ENCODE data around the gene TEX52. TPM values are rescaled to one million over a fixed set of nuclear protein-coding genes. Genes with fewer than 3 reads are reported as not detected.

TEX52 gene
- total and polyA plus RNA-seq, 2 donors (not counting 3 experiments of a cell fraction or from before 2014, with no cell fraction given): not detected

DNA sequence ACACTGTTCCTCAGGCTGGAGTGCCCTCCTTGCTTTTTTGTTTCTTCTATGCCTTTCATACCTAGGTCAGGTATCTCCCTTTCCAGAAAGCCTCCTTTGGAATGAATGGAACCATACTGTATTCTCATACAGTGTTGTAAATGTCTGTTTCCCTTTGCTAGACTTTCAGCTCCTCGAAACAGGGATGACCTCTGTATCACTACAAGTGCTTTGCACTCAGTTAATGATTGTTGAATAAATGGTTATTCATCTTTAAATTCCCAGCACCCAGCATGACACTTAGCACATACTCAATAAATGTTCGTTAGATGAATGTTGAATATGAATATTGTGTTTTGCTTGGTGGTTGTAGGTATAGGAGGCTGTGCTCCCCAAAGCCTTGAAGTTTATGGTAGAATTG lies 28.0 kb upstream of the TEX52 start:
- peaks cover 3% of the 10 kb centered on the region in 2 experiments for H3K36me3 ChIP-seq (ENCODE audit: control insufficient read depth in 2 of 2, extremely low read depth in 1 of 2, insufficient read depth in 2 of 2, low read length in 2 of 2)
- no peak overlapping the region for H3K27ac ChIP-seq (ENCODE audit: insufficient read depth, low read depth, low read length)
- H3K9ac ChIP-seq (replicated peaks; ENCODE audit: extremely low read depth, insufficient read depth, low read length): no peak overlapping the region
- H3K9me3 ChIP-seq (replicated peaks; ENCODE audit: control insufficient read depth, insufficient read depth, low read length): no peaks in the 10 kb centered on the region
- ChIA-PET POLR2A (interaction anchor here (0.7 kb wide), 1 partner anchor 28 kb away, joined by 5 read pairs; no protein-coding TSS in a partner anchor), CTCF (interaction anchor here (0.6 to 5.5 kb wide), 33 partner anchors 8 to 390 kb away, joined by 3 to 91 read pairs (median 4); partner anchors contain the start of genes FOXM1, RHNO1, TEAD4 and TEX52)
- dilution Hi-C loops (cut with MboI; ENCODE audit: extremely low pct_ligation_motif_present, low sequenced_read_pairs): no loop called here
- intact Hi-C loops (cut with micrococcal nuclease): loop anchor here (1.0 to 2.0 kb wide), 3 partner anchors 60 to 156 kb away; no protein-coding TSS in a partner anchor
- FAIRE-seq (no peak), DNase-seq (ENCODE audit: low read depth, low spot score) (no peak)
- no peak for TF ChIP-seq POLR2AphosphoS5 (IDR thresholded peaks at IDR 0.05; ENCODE audit: insufficient read depth, low read depth, low read length)
- no peak for TF ChIP-seq POLR2A (IDR thresholded peaks at IDR 0.05; ENCODE audit: low read depth, low read length)
- no peak for TF ChIP-seq MYC (IDR thresholded peaks at IDR 0.05; ENCODE audit: low read depth, low read length)
- no peak for TF ChIP-seq MAX (IDR thresholded peaks at IDR 0.05; ENCODE audit: insufficient read depth, insufficient read length)
- TF ChIP-seq EZH2 (IDR thresholded peaks at IDR 0.05; ENCODE audit: borderline replicate concordance, low read depth, low read length, severe bottlenecking): no peak
- TF ChIP-seq, protein P1, sequence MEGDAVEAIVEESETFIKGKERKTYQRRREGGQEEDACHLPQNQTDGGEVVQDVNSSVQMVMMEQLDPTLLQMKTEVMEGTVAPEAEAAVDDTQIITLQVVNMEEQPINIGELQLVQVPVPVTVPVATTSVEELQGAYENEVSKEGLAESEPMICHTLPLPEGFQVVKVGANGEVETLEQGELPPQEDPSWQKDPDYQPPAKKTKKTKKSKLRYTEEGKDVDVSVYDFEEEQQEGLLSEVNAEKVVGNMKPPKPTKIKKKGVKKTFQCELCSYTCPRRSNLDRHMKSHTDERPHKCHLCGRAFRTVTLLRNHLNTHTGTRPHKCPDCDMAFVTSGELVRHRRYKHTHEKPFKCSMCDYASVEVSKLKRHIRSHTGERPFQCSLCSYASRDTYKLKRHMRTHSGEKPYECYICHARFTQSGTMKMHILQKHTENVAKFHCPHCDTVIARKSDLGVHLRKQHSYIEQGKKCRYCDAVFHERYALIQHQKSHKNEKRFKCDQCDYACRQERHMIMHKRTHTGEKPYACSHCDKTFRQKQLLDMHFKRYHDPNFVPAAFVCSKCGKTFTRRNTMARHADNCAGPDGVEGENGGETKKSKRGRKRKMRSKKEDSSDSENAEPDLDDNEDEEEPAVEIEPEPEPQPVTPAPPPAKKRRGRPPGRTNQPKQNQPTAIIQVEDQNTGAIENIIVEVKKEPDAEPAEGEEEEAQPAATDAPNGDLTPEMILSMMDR (IDR thresholded peaks at IDR 0.05; ENCODE audit: extremely low read depth in 1 of 2, insufficient read depth in 1 of 2, low read depth in 1 of 2, low read length in 2 of 2): no peak
- no peak for TF ChIP-seq GATA2 (IDR thresholded peaks at IDR 0.05; ENCODE audit: insufficient read depth, insufficient read length, low read depth, low read length)
- TF ChIP-seq JUN (IDR thresholded peaks at IDR 0.05; ENCODE audit: borderline replicate concordance, insufficient read depth, insufficient read length, low read depth): no peak
- TF ChIP-seq FOS (IDR thresholded peaks at IDR 0.05; ENCODE audit: borderline replicate concordance, insufficient read depth, low read length): no peak
- H3K4me3 ChIP-seq (replicated peaks in 1 of 3; ENCODE audit: insufficient read depth in 1 of 3, low read depth in 1 of 3, low read length in 3 of 3): no peak overlapping the region
- peaks cover 25% of the 10 kb centered on the region for H3K79me2 ChIP-seq (ENCODE audit: control insufficient read depth, insufficient read depth, low read length)
- H2AFZ ChIP-seq (ENCODE audit: low read depth, low read length): no peak overlapping the region
- no peaks in the 10 kb centered on the region for H3K27me3 ChIP-seq (ENCODE audit: control insufficient read depth in 2 of 2, insufficient read depth in 2 of 2, low read length in 2 of 2)
- H3K4me1 ChIP-seq (ENCODE audit: control insufficient read depth, extremely low read depth, insufficient read depth, low read length): no peaks in the 10 kb centered on the region
- H4K20me1 ChIP-seq (replicated peaks; ENCODE audit: control insufficient read depth, extremely low read depth, insufficient read depth, low read length): no peaks in the 10 kb centered on the region
- BruUV-seq (replicated peaks): no TSS peak
- H3K4me2 ChIP-seq (ENCODE audit: insufficient read depth, low read length): no peak overlapping the region
- no peaks in the 10 kb centered on the region for H3K9me1 ChIP-seq (replicated peaks; ENCODE audit: control insufficient read depth, extremely low read depth, insufficient read depth, low read length)

Measured in endothelial cell of umbilical vein (primary cell).